Measurements from ENCODE around the gene SLC9A3. TPM values are rescaled to one million over a fixed set of nuclear protein-coding genes. Genes with fewer than 3 reads are reported as not detected.

SLC9A3 gene
- total RNA-seq, 2 experiments from 2014 or later = 2.0 to 2.3 TPM

DNA sequence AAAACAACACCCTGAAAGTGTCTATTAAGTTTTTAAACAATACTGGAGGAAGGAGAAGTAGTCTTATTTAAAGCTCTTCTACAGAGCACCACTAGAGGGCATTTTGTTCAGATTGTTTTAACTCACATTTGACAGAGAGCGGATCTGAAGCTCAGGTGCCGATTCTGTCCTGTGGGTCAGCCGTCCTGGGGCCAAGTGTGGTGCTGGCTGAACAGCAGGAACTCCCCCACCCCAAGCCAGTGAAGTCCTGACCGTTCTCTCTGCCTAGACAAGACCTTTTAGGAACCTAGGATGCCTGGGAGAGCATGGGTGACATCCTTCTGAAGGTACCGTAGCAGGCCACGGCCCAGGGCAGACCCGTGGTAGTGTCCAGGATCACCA lies 77.4 kb downstream of the SLC9A3 start:
- Mint-ChIP-seq H3K27me3 (no peaks in the 10 kb centered on the region), H3K36me3 (peaks cover 43% of the 10 kb centered on the region), H3K4me1 (peaks cover 29% of the 10 kb centered on the region), H3K9me3 (peaks cover 8% of the 10 kb centered on the region), H3K27ac (no peak overlapping the region), H3K4me3 (no peak overlapping the region)
- peak; percentile 36 for DNase-seq
- no peak for ATAC-seq (ENCODE audit: low read depth)
- POLR2A ChIA-PET = interaction anchor here (0.6 to 1.6 kb wide), 5 partner anchors 25 to 229 kb away, joined by 3 to 8 read pairs (median 3); partner anchors contain the start of genes CCDC127, CEP72 and SDHA

DNA sequence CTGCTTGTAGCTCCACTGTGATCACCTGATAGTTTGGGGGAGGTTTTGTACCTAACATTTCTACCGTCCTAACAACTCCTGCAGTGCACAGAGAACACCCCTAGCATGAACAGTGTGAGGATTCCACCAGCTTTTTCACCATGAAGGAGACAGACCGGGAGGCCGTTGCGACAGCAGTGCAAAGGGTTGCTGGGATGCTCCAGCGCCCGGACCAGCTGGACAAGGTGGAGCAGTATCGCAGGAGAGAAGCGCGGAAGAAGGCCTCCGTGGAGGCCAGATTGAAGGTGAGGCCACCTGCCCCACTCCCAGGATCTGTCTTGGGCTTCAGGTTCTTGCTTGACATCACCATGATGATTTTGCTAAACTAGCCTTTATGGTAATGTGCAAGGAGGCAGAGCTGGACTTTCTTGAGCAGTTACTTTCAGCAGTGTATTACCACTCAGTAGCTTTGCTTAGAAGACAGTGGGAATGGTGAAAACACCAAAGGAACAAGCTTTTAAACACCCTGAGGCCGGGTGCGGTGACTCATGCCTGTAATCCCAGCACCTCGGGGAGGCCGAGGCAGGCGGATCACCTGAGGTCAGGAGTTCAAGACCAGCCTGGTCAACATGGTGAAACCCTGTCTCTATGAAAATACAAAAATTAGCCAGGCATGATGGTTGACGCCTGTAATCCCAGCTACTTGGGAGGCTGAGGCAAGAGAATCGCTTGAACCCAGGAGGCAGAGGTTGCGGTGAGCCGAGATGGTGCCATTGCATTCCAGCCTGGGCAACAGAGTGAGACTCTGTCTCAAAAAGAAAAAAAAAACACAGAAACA lies 78.0 kb downstream of the SLC9A3 start:
- no peak overlapping the region for H3K4me3 Mint-ChIP-seq
- no peaks in the 10 kb centered on the region for H3K27me3 Mint-ChIP-seq
- H3K27ac Mint-ChIP-seq = peak overlapping the region; percentile 9
- POLR2A ChIA-PET = interaction anchor here (0.6 to 1.6 kb wide), 5 partner anchors 25 to 228 kb away, joined by 3 to 8 read pairs (median 3); partner anchors contain the start of genes CCDC127, CEP72 and SDHA
- H3K36me3 Mint-ChIP-seq = peaks cover 37% of the 10 kb centered on the region
- peaks cover 5% of the 10 kb centered on the region for H3K9me3 Mint-ChIP-seq
- DNase-seq = peak; percentile 22
- ATAC-seq (ENCODE audit: low read depth) = no peak
- H3K4me1 Mint-ChIP-seq = peaks cover 30% of the 10 kb centered on the region

DNA sequence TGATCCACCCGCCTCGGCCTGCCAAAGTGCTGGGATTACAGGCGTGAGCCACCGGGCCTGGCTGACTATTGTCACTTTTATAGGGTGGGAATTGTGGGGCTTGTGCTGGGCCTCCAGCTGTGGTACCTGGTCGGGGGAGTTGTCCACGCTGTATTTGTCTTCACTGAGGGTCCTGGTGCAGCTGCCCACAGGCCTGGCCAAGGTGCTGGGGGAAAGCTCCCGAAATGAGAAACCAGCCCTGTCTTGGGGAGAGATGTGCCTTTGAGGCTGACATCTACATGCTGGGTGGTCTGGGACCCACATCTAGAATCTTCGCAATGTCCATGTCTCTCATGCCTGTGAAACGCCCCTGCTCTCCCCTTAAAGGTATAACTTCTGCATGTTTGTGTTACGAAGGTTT lies 78.7 kb downstream of the SLC9A3 start:
- Mint-ChIP-seq H3K4me3 (no peak overlapping the region), H3K27me3 (no peaks in the 10 kb centered on the region), H3K9me3 (peaks cover 4% of the 10 kb centered on the region), H3K27ac (no peak overlapping the region), H3K36me3 (peaks cover 30% of the 10 kb centered on the region), H3K4me1 (peaks cover 35% of the 10 kb centered on the region)
- DNase-seq = peak; percentile 19
- ATAC-seq (ENCODE audit: low read depth) = no peak
- POLR2A ChIA-PET = no interaction called here

DNA sequence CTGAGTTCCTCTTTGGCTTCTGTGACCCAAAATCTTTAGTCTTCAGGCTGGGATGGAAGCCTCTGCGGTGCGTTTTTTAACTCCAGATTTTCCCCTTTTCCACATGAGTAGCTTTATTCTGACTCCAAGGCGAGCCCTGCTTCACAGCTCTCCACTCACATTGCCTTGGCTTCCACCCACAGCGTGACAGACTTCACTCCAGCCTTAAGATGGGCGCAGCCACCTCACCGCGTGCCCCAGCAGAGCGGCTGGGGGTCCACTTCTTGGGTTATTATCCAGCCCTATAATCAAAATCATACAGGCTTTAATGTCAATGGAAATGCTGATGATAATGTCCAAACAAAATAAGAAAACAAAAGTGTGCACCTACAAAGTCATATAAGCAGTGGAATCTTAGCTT lies 80.0 kb downstream of the SLC9A3 start:
- peak overlapping the region; percentile 77 for H3K27ac Mint-ChIP-seq
- no peaks in the 10 kb centered on the region for H3K9me3 Mint-ChIP-seq
- no peaks in the 10 kb centered on the region for H3K27me3 Mint-ChIP-seq
- POLR2A ChIA-PET = interaction anchor here (1.3 kb wide), 1 partner anchor 75 kb away, joined by 3 read pairs; no protein-coding TSS in a partner anchor
- ATAC-seq (ENCODE audit: low read depth) (no peak), DNase-seq (no peak)
- H3K4me1 Mint-ChIP-seq = peaks cover 35% of the 10 kb centered on the region
- H3K36me3 Mint-ChIP-seq = peaks cover 16% of the 10 kb centered on the region
- H3K4me3 Mint-ChIP-seq = peak overlapping the region; percentile 96

DNA sequence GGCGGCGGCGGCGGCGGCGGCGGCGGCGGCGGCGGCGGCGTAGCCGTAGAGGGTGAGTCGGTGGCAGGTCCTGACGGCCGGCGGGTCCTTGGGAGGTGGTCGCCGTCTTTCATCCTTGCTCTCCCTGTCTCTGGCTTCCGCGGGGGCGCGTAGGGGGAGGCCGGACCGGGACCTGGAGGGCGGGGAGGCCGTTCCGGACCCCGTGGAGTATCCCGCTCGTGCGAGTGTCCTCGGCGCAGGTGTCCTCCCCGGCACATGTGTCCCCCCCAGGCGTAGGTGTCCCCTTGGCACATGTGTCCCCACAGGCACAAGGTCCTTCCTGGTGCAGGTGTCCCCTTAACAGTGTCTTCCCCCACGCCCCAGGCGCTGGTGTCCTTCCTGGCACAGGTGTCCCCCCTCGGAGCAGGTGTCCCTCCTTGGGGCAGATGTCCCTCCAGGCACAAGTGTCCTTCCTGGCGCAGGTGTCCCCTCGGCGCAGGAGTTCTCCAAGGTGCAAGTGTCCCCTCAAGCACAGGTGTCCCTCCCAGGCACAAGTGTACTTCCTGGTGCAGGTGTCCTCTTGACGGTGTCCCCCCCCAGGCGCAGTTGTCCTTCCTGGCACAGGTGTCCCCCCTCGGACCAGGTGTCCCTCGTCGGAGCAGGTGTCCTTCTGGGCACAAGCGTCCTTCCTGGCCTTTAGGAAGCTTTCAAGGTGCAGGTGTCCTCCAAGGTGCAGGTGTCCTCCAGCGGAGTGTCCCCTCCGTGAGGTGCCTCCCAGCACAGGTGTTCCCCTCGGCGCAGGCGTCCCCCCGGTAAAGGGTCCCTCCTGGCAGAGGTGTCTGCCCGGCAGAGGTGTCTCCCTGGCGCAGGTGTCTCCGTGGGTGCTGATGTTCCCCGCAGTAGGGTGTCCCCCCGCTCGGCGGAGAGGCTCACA lies 80.8 kb downstream of the SLC9A3 start:
- Mint-ChIP-seq H3K4me3 (peak overlapping the region; percentile 96), H3K27me3 (no peaks in the 10 kb centered on the region), H3K9me3 (no peaks in the 10 kb centered on the region), H3K4me1 (peaks cover 34% of the 10 kb centered on the region), H3K36me3 (peaks cover 10% of the 10 kb centered on the region), H3K27ac (peak overlapping the region; percentile 78)
- ATAC-seq (ENCODE audit: low read depth) = peak; percentile 39
- DNase-seq = peak; percentile 61
- POLR2A ChIA-PET = interaction anchor here (1.0 to 1.3 kb wide), 2 partner anchors 28 to 74 kb away, joined by 3 read pairs; no protein-coding TSS in a partner anchor

DNA sequence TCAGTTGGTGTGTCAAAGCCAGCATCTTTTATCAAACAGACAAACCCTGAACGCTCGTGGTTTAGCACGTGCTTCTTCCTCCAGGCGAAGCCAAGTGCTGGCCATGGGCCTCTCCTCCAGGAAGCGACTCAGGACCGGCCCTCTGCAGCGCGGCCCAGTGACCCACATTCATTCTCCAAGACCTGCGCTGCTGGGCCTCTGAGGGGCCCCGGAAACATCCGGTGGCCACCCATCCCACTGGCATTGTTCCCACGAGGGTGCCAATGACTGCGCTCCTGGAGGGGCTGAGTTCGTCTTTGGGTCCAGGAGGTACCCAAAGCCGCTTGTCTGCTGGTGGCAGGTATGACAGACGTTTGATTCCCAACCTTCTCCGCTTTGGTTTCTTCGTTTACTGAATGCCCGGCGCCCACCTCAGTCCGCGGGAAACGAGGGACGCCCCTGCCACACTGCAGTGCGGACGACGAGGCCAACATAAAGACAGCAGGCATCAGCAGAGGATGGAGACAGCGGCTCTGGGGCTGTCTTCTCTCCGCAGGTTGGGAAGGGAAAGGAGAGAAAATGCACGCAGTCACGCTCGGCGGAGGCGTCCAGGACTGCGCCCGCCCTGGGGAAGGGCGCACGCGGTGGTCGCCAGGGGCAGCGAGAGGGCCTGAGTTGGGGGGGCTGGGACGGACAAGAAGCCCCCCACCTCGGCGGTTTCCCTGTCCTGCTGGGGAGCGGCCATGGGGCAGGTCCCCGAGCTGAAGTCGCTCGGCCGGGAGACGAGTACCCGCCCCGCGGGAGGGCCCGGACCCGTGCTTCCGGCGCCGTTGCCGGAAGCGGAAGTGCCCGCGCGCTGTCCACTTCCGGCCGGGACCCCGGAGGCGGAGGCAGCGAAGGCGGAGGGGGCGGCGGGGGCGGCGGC lies 81.7 kb downstream of the SLC9A3 start, which contains the start of gene EXOC3:
EXOC3 (plus strand) TSS at position 842 of the 904 bp plus-strand sequence. CDS start 3,030 bp downstream, outside the sequence.
- no peaks in the 10 kb centered on the region for H3K9me3 Mint-ChIP-seq

DNA sequence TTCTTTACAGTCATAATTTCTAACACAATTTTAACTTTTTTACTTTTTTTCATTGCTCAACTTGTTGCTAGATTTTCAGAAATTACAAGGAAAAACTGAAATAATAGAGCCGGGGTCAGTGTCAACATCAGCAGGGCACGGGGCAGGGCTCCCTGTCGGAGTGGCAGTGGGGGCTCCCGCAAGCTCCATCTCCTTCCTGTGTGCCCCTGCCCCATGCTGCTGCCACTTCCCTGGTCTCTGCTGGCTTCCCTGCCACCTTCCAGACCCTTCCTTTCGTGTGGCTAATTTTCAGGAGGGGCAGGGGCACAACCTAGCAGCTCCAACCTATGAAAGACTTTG lies 82.3 kb downstream of the SLC9A3 start:
- Mint-ChIP-seq H3K4me1 (peaks cover 33% of the 10 kb centered on the region), H3K9me3 (no peaks in the 10 kb centered on the region), H3K27ac (peak overlapping the region; percentile 97), H3K27me3 (no peaks in the 10 kb centered on the region), H3K4me3 (peak overlapping the region; percentile 96), H3K36me3 (peaks cover 7% of the 10 kb centered on the region)
- POLR2A ChIA-PET = interaction anchor here (0.7 kb wide), 1 partner anchor 46 kb away, joined by 3 read pairs; no protein-coding TSS in a partner anchor
- DNase-seq (no peak), ATAC-seq (ENCODE audit: low read depth) (no peak)

More for the DNA sequence above, 81.7 kb downstream of the SLC9A3 start, which contains the start of gene EXOC3:
- no peaks in the 10 kb centered on the region for H3K27me3 Mint-ChIP-seq
- peak; percentile 84 for ATAC-seq (ENCODE audit: low read depth)
- peak within 1 kb of the TSS; percentile 97 for H3K27ac Mint-ChIP-seq
- H3K36me3 Mint-ChIP-seq = peaks cover 7% of the 10 kb centered on the region
- H3K4me3 Mint-ChIP-seq = peak within 1 kb of the TSS; percentile 96
- POLR2A ChIA-PET = interaction anchor here (0.7 to 1.0 kb wide), 2 partner anchors 29 to 47 kb away, joined by 3 read pairs; no protein-coding TSS in a partner anchor
- DNase-seq = peak; percentile 88
- H3K4me1 Mint-ChIP-seq = peaks cover 34% of the 10 kb centered on the region

DNA sequence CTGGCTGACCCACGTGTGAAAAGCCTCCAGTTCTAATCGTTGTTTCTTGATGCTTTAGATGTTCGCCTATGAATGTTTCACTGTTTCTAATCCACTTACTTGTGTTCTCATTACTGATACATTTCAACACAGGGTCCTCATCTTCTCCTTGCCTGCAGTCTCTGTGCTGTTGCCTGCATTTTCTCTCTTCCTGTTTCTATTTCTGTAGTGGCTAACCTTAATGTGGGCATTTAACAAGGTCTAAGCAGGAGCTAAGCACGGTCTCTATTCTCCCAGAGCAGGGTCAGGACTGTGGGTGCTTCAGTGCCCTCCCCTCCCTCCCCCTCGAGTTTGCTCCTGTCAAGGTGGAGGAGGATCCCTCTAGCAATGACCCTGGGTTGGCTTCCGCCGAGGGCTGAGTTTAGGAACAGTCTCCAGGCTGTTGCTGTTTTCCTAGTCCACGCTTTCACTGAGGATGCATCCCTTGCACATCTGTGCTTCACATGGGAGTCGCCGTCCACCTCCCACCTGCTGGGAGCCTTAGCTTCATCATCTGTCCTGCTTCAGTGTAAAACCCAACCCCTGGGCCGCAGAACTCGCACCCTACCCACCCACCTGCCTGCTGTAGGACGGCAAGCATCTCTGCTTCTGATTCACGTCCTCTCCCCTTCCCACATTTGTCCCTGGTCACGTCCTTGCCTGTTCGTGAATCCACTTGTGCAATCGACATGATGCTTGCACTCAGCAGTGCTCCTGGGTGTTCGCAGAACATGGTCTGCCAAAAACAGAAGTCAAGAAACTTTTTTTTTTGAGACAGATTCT lies 83.6 kb downstream of the SLC9A3 start:
- no peak overlapping the region for H3K27ac Mint-ChIP-seq
- no peaks in the 10 kb centered on the region for H3K9me3 Mint-ChIP-seq
- peak overlapping the region; percentile 19 for H3K4me3 Mint-ChIP-seq
- POLR2A ChIA-PET = no interaction called here
- peaks cover 28% of the 10 kb centered on the region for H3K4me1 Mint-ChIP-seq
- no peaks in the 10 kb centered on the region for H3K27me3 Mint-ChIP-seq
- DNase-seq (peak; percentile 22), ATAC-seq (ENCODE audit: low read depth) (no peak)
- H3K36me3 Mint-ChIP-seq = peaks cover 4% of the 10 kb centered on the region

DNA sequence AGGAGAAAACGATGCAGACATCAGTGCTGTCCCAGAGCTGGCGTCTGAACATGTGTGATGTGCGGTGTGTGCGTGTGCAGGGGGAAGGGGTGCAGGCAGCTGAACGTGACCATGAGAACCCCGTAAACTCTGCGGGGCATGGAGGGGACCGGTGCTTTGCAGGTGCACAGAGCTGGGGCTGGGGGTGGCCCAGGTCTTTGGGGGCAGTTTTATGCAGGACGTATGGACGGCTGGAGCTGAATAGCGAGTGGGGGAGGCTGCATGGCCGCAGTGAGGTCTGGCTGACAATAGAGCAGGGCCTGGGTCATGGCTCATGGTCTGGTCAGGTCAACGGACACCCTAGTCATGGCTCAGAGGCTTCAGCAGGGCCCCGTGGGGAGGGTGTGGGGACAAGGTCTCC lies 84.6 kb downstream of the SLC9A3 start:
- no peak overlapping the region for H3K27ac Mint-ChIP-seq
- peaks cover 24% of the 10 kb centered on the region for H3K4me1 Mint-ChIP-seq
- peaks cover 3% of the 10 kb centered on the region for H3K36me3 Mint-ChIP-seq
- H3K9me3 Mint-ChIP-seq = no peaks in the 10 kb centered on the region
- peak; percentile 22 for DNase-seq
- POLR2A ChIA-PET = interaction anchor here (0.9 kb wide), 1 partner anchor 47 kb away, joined by 3 read pairs; no protein-coding TSS in a partner anchor
- H3K27me3 Mint-ChIP-seq = no peaks in the 10 kb centered on the region
- no peak overlapping the region for H3K4me3 Mint-ChIP-seq
- no peak for ATAC-seq (ENCODE audit: low read depth)

DNA sequence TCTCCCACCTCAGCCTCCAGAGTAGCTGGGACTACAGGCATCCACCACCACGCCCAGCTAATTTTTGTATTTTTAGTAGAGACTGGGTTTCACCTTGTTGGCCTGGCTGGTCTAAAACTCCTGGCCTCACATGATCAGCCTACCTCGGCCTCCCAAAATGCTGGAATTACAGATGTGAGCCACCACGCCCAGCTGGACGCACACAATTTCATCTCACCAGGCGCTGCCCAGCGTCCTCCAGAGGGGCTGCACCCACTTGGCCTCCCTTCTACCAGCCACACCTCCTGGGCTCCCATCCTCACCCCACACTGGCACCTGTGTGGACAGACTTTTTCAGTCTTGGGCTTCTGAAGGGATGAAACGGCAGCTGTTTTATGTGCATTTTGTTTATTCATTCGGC lies 85.1 kb downstream of the SLC9A3 start:
- peaks cover 19% of the 10 kb centered on the region for H3K4me1 Mint-ChIP-seq
- POLR2A ChIA-PET = interaction anchor here (0.9 kb wide), 1 partner anchor 46 kb away, joined by 3 read pairs; no protein-coding TSS in a partner anchor
- peak; percentile 13 for DNase-seq
- H3K9me3 Mint-ChIP-seq = no peaks in the 10 kb centered on the region
- H3K27me3 Mint-ChIP-seq = no peaks in the 10 kb centered on the region
- no peak overlapping the region for H3K27ac Mint-ChIP-seq
- H3K4me3 Mint-ChIP-seq = no peak overlapping the region
- ATAC-seq (ENCODE audit: low read depth) = no peak
- H3K36me3 Mint-ChIP-seq = peaks cover 3% of the 10 kb centered on the region

DNA sequence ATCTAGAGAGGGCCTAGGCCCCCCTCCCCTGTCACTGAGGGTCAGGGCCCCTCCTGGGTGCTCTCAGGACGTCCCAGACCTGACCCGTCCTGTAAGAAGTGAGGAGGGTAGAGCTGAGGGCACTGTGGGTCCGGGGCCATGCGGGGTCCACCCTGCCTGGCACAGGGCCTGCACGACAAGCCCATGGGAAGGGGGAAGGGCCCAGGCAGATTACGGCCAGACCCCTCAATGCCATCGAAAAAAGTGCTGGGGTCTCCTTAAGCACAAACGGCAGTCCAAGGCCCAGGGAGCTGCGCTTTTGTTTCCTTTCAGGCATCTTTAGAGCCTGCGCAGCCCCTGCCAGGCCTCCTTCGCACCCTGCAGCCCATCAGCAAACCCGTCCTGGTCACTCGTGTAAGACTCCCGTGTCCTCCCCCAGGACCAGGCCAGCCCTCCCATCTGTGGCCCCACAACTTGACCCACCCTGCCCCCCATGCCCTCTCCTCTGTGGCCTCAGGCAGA lies 85.7 kb downstream of the SLC9A3 start:
- DNase-seq = peak; percentile 15
- Mint-ChIP-seq H3K9me3 (no peaks in the 10 kb centered on the region), H3K27me3 (no peaks in the 10 kb centered on the region), H3K36me3 (peaks cover 3% of the 10 kb centered on the region), H3K4me3 (no peak overlapping the region), H3K27ac (no peak overlapping the region), H3K4me1 (peaks cover 16% of the 10 kb centered on the region)
- POLR2A ChIA-PET = no interaction called here
- ATAC-seq (ENCODE audit: low read depth) = no peak
